HEK293 (cell line): ENCODE data around the gene ADM5.

Experiments
- ZNF24 ChIP-seq: fragments of 450-650 bp; formaldehyde crosslinking; IDR thresholded peaks from 2 replicates; pipeline ENCODE4 v1.5.1; 2016; ENCODE audit warnings: missing biosample characterization, missing genetic modification characterization
- ZNF274 ChIP-seq, 2 experiments: fragments of 200-500 bp in 1 of 2; fragments of 450-650 bp in 1 of 2; sonication (Bioruptor generic) in 1 of 2; formaldehyde crosslinking in 1 of 2; IDR thresholded peaks; 2 replicates each; pipeline versions ENCODE4 v1.5.1 to v1.6.1; 2014 to 2016; ENCODE audit warnings: borderline replicate concordance in 1 of 2, inconsistent platforms in 1 of 2, low read length in 1 of 2, missing biosample characterization in 1 of 2, missing genetic modification characterization in 1 of 2
- TF ChIP-seq, protein P1 (sequence below): fragments of 450-650 bp; formaldehyde crosslinking; IDR thresholded peaks from 2 replicates; pipeline ENCODE4 v1.5.1; 2016; ENCODE audit warnings: missing biosample characterization, missing genetic modification characterization
- TF ChIP-seq, protein P2 (sequence below): fragments of 450-650 bp; formaldehyde crosslinking; IDR thresholded peaks from 2 replicates; pipeline ENCODE4 v1.5.1; 2016; ENCODE audit warnings: missing biosample characterization, missing genetic modification characterization

DNA sequence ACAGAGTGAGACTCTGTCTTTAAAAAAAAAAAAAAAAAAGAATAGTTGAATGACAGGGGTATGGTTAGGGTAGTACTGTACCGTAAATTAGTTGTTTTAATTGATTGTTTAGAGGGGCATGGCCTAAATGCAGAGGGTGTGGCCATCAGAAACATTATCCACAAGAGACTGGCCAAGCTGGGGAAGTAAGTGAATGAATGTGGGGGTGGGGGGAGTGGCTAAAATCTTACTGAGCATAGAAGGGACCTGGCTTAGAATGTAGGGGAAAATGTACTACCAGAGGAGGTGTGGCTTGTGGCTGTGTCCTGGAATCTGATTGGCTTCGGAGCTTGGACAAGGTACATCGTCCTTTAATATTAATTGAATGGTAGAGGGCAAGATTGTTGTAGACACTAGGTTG lies 19.9 kb upstream of the ADM5 start:
- TF ChIP-seq, protein P1, sequence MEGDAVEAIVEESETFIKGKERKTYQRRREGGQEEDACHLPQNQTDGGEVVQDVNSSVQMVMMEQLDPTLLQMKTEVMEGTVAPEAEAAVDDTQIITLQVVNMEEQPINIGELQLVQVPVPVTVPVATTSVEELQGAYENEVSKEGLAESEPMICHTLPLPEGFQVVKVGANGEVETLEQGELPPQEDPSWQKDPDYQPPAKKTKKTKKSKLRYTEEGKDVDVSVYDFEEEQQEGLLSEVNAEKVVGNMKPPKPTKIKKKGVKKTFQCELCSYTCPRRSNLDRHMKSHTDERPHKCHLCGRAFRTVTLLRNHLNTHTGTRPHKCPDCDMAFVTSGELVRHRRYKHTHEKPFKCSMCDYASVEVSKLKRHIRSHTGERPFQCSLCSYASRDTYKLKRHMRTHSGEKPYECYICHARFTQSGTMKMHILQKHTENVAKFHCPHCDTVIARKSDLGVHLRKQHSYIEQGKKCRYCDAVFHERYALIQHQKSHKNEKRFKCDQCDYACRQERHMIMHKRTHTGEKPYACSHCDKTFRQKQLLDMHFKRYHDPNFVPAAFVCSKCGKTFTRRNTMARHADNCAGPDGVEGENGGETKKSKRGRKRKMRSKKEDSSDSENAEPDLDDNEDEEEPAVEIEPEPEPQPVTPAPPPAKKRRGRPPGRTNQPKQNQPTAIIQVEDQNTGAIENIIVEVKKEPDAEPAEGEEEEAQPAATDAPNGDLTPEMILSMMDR (tag by site-specific recombination) = no peak
- TF ChIP-seq ZNF24 (tag by site-specific recombination) (no peak), ZNF274 (IDR thresholded peaks at IDR 0.05; ENCODE audit: low read length) (no peak), ZNF274 (tag by site-specific recombination; IDR thresholded peaks at IDR 0.05; ENCODE audit: borderline replicate concordance) (no peak)
- TF ChIP-seq, protein P2, sequence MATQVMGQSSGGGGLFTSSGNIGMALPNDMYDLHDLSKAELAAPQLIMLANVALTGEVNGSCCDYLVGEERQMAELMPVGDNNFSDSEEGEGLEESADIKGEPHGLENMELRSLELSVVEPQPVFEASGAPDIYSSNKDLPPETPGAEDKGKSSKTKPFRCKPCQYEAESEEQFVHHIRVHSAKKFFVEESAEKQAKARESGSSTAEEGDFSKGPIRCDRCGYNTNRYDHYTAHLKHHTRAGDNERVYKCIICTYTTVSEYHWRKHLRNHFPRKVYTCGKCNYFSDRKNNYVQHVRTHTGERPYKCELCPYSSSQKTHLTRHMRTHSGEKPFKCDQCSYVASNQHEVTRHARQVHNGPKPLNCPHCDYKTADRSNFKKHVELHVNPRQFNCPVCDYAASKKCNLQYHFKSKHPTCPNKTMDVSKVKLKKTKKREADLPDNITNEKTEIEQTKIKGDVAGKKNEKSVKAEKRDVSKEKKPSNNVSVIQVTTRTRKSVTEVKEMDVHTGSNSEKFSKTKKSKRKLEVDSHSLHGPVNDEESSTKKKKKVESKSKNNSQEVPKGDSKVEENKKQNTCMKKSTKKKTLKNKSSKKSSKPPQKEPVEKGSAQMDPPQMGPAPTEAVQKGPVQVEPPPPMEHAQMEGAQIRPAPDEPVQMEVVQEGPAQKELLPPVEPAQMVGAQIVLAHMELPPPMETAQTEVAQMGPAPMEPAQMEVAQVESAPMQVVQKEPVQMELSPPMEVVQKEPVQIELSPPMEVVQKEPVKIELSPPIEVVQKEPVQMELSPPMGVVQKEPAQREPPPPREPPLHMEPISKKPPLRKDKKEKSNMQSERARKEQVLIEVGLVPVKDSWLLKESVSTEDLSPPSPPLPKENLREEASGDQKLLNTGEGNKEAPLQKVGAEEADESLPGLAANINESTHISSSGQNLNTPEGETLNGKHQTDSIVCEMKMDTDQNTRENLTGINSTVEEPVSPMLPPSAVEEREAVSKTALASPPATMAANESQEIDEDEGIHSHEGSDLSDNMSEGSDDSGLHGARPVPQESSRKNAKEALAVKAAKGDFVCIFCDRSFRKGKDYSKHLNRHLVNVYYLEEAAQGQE (tag by site-specific recombination) = no peak
